ENCODE measurements around the gene HOXA6. TPM values are rescaled to one million over a fixed set of nuclear protein-coding genes. Genes with fewer than 3 reads are reported as not detected.

The HOXA6 gene
- total and polyA plus RNA-seq, 11 donors: not detected

DNA sequence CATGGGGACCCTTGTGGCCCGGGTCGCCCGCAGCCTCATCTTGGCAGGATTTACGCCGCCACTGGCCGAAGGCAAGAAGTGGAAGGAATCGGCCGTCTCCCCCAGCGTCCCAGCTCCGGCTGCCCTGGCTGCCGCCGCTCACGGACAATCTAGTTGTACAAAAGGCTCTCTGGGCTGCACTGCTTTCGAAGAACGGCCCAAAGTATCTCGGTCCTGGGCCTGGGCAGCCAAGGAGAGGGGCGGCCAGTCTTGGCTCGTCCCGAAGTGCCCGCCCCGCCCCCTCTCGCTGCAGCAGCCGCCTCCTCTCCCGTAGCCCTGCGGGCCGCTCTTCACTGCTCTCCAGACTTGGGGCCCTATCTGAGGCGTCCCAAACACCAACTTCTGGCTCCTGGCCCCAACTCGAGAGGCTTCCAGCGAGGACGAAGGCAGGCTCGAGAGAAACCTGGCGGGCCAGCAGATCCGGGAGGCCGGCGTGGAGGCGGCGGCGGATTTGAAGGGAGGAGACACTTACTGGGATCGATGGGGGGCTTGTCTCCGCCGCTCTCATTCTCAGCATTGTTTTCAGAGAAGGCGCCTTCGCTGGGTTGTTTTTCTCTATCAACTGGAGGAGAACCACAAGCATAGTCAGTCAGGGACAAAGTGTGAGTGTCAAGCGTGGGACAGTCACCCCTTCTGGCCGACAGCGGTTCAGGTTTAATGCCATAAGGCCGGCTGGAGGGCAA is 17.0 kb upstream of the HOXA6 start:
- Histone ChIP-seq H3K4me1 (peaks cover 0 to 61% (median 17%) of the 10 kb centered on the region in 12 donors), H3K27me3 (peaks cover 79 to 100% (median 98%) of the 10 kb centered on the region in 9 donors), H3K27ac (peak overlapping the region in 1 of 12 donors; percentile 91), H3K9me3 (no peaks in the 10 kb centered on the region), H3K4me3 (peak overlapping the region in 9 of 12 donors; percentile 6 to 51 (median 20)), H3K36me3 (no peaks in the 10 kb centered on the region)
- no peak for TF ChIP-seq POLR2A (IDR thresholded peaks at IDR 0.05)
- TF ChIP-seq, protein P1, sequence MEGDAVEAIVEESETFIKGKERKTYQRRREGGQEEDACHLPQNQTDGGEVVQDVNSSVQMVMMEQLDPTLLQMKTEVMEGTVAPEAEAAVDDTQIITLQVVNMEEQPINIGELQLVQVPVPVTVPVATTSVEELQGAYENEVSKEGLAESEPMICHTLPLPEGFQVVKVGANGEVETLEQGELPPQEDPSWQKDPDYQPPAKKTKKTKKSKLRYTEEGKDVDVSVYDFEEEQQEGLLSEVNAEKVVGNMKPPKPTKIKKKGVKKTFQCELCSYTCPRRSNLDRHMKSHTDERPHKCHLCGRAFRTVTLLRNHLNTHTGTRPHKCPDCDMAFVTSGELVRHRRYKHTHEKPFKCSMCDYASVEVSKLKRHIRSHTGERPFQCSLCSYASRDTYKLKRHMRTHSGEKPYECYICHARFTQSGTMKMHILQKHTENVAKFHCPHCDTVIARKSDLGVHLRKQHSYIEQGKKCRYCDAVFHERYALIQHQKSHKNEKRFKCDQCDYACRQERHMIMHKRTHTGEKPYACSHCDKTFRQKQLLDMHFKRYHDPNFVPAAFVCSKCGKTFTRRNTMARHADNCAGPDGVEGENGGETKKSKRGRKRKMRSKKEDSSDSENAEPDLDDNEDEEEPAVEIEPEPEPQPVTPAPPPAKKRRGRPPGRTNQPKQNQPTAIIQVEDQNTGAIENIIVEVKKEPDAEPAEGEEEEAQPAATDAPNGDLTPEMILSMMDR (IDR thresholded peaks at IDR 0.05): no peak
- 2 to 3% (median 3%) methylated on average over 23 to 47 of the region's 47 CpGs for WGBS, 4 donors
- intact Hi-C loops (cut with DNase I): loop anchor here in 9 of 10 donors (5.0 to 10.0 kb wide), 10 partner anchors 312 to 1310 kb away; no protein-coding TSS in a partner anchor
- DNase-seq (peak in 2 of 5 donors; percentile 23 to 64), ATAC-seq (no peak)

DNA sequence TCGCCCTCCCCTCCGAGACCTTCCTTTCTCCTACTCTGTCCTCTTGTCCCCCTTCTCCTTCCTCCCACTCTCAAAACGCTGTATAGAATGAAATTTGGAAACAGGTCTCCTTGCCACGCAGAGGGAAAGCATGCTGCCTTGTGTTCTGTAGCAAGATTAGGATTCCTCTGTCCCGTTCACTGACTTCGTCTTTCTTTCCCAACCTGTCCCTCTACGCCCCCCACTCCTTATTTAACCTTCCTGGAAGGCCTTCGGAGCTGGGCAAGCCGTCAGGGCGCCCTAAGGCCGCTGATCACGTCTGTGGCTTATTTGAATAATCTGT is 16.4 kb upstream of the HOXA6 start:
- H3K36me3 ChIP-seq: no peaks in the 10 kb centered on the region
- no peaks in the 10 kb centered on the region for H3K9me3 ChIP-seq
- DNase-seq: no peak
- H3K27me3 ChIP-seq: peaks cover 79 to 100% (median 98%) of the 10 kb centered on the region in 9 donors
- intact Hi-C loops (cut with DNase I): loop anchor here in 9 of 10 donors (5.0 to 10.0 kb wide), 10 partner anchors 312 to 1309 kb away; no protein-coding TSS in a partner anchor
- peak overlapping the region in 1 of 12 donors; percentile 91 for H3K27ac ChIP-seq
- WGBS, 4 donors: 13 to 24% (median 19%) methylated on average over 12 of the region's 12 CpGs
- peak overlapping the region in 1 of 12 donors; percentile 51 for H3K4me3 ChIP-seq
- no peak for TF ChIP-seq POLR2A (IDR thresholded peaks at IDR 0.05)
- TF ChIP-seq, protein P1 (IDR thresholded peaks at IDR 0.05): no peak
- peaks cover 0 to 59% (median 16%) of the 10 kb centered on the region in 12 donors for H3K4me1 ChIP-seq
- no peak for ATAC-seq

DNA sequence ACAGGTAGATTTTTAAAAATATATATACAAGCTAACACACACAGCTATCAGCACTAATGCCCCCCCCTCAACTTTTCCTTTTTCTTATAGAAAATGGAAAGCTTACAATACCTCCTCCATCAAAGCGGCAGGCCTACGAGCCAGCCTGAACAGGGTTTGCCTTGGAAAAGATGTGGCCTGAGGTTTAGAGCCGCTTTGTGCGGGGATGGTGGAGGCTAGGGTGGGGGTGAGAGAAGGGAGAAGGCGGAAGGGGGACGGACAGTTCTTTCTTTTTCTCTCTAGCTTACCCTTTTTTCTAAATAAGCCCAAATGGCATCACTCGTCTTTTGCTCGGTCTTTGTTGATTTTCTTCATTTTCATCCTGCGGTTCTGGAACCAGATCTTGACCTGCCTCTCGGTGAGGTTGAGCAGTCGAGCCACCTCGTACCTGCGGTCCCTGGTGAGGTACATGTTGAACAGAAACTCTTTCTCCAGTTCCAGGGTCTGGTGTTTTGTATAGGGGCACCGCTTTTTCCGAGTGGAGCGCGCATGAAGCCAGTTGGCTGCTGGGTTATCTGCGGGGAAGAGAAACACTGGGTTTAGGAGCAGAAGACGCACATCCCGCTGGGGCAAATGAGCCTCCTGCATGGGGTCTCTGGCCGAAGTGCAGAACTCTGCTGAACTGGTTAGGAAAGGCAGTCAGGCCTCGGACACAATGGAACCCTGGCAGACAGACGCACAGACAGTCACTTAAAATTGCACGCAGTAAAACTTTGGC is 15.9 kb upstream of the HOXA6 start:
- H3K27me3 ChIP-seq: peaks cover 81 to 100% (median 99%) of the 10 kb centered on the region in 9 donors
- TF ChIP-seq POLR2A (IDR thresholded peaks at IDR 0.05): no peak
- TF ChIP-seq, protein P1 (IDR thresholded peaks at IDR 0.05): no peak

More for the DNA sequence above, 15.9 kb upstream of the HOXA6 start:
- no peaks in the 10 kb centered on the region for H3K36me3 ChIP-seq
- H3K9me3 ChIP-seq: no peaks in the 10 kb centered on the region
- DNase-seq: peak in 2 of 5 donors; percentile 9 to 30
- intact Hi-C loops (cut with DNase I): loop anchor here in 9 of 10 donors (2.0 to 10.0 kb wide), 11 partner anchors 311 to 1309 kb away; no protein-coding TSS in a partner anchor
- peaks cover 0 to 64% (median 16%) of the 10 kb centered on the region in 12 donors for H3K4me1 ChIP-seq
- 28 to 43% (median 36%) methylated on average over 24 of the region's 24 CpGs for WGBS, 4 donors
- no peak overlapping the region for H3K4me3 ChIP-seq
- peak overlapping the region in 1 of 12 donors; percentile 91 for H3K27ac ChIP-seq
- ATAC-seq: no peak

Data from heart left ventricle (tissue), 16 donors.